ENCODE measurements around the gene CDHR4. TPM values are rescaled to one million over a fixed set of nuclear protein-coding genes. Genes with fewer than 3 reads are reported as not detected.

CDHR4 gene
- total RNA-seq, 4 donors from 2014 or later, result not detected

DNA sequence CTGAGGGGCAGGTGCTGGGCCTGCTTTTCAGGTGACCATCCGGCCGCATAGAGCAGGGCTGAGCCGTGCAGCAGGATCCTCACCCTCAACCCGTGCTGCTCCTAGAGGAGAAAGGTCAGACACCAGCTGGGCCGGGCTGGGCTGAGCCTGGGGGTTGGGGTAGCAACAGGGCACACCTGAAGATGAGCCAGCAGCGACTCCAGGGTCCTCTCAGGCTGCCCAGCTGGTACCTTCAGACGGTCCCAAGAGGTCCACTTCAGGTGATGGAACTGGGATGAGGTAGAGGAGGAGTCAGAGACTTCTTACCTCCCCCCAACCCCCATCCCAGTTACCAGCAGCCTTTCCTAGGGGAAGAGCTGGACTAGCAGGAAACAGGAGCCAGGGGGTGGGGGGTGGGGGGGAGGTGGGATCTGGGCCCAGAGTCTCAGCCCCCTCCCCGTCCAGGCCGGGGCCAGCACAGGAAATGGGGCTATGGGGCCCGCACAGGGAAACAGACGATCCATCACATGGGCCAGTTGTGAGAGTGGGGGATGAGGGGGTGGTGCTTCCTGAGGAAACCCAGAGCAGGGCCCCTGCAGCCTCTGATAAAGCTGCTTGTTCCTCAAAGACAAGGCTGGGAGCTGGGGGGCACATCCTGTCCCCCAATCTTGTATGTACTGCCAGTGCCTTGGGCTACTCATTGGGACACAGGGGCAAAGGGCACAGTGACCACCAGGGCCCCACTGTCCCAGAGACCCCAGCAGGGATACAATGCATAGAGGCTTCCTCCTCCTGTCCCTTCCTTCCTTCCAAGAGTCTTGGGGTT, 6.4 kb upstream of the CDHR4 start:
- TF ChIP-seq CTCF (IDR thresholded peaks at IDR 0.05; ENCODE audit: low read depth), result no peak

GRCh38 chr3:49805367-49805782, 5.7 kb upstream of the CDHR4 start:
- TF ChIP-seq CTCF (IDR thresholded peaks at IDR 0.05; ENCODE audit: low read depth), result no peak

DNA sequence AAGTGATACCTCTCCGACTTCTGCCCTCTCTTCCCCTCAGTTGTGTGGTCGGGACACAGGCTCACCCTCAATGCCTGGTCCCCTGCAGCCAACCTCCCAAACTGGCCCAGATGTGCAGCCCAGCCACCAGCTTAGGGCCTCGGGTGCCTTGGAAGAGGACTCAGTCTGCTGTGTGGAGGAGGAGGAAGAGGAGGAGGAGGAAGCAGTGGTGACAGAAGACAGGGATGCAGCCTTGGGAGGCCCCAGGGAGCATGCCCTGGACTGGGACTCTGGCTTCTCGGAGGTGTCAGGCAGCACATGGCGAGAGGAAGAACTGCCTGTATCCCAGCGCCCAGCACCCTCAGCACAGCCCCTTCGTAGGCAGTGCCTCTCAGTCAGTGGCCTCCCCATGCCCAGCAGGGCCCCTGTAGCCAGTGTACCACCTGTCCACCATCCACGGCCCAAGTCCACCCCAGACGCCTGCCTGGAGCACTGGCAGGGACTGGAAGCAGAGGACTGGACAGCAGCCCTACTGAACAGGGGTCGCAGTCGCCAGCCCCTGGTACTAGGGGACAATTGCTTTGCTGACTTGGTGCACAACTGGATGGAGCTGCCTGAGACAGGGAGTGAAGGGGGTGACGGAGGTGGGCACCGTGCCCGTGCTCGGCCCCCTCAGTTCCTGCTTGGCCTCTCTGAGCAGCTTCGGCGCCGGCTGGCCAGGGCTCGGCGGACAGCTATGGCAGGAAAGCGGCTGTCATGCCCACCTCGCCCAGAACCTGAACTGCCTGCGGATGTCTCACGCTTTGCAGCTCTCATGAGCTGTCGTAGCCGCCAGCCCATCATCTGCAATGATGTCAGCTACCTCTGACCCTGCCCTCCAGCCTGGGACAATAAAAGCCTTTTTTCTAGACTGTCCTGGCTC, 4.7 kb upstream of the CDHR4 start:
- TF ChIP-seq CTCF (IDR thresholded peaks at IDR 0.05; ENCODE audit: low read depth), result no peak

- no peak for TF ChIP-seq CTCF (IDR thresholded peaks at IDR 0.05; ENCODE audit: low read depth)
Observed at GRCh38 chr3:49803465-49804140, 3.9 kb upstream of the CDHR4 start.

DNA sequence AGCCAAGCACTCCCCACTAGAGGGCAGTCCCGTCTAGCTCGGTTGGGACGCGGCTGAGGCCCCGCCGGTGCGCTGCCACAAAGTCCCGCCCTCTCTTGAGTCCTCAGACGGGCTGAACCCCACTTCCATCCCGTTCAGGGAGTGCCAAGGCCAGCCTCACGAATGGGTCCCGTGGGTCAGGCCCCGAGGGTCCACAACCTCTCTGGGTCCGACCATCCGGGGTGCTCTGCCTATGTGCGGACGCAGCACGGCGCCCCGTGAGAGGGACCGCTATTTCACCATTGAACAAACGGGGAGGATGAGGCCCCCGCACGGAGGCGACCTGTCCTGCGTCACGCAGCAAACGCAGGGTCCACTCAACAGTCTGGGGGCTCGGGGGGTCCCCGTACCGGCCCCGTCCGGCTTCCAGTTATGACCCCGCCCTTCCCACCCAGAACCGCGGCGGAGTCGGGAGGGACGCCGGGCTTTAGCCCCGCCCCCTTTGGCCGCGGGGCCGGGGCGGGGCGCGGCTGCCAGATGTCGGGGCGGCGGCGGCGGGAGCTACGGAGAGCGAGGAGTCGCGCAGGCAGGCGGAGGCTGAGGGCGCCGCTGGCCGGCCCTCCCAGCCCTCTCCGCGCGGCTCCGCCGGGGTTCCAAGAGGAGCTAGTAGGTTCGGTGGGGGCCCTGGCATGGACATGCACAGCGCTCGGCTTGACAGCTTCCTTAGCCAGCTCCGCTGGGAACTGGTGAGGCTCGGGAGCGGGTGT, 3.2 kb upstream of the CDHR4 start, which contains the start of gene INKA1:
TSS of gene INKA1 (plus strand) at position 543 of the 746 bp plus-strand sequence. CDS start at position 675, 132 bp downstream.
- no peak for TF ChIP-seq CTCF (IDR thresholded peaks at IDR 0.05; ENCODE audit: low read depth)

- no peak for TF ChIP-seq CTCF (IDR thresholded peaks at IDR 0.05; ENCODE audit: low read depth)
Observed at GRCh38 chr3:49801160-49801559, 1.5 kb upstream of the CDHR4 start.

All from subcutaneous adipose tissue (tissue), 4 donors.